Stimulated activated CD4-positive, alpha-beta T cell treated with anti-CD3 and anti-CD28 coated beads, Interleukin-15, amount 100 ng/mL, for 24 hours (primary cell): ENCODE measurements around the gene SLIT1.

Experiments
- DNase-seq: peaks from one replicate; pipeline ENCODE4 v3.0.0-alpha.2; 2020

Gene SLIT1

DNA sequence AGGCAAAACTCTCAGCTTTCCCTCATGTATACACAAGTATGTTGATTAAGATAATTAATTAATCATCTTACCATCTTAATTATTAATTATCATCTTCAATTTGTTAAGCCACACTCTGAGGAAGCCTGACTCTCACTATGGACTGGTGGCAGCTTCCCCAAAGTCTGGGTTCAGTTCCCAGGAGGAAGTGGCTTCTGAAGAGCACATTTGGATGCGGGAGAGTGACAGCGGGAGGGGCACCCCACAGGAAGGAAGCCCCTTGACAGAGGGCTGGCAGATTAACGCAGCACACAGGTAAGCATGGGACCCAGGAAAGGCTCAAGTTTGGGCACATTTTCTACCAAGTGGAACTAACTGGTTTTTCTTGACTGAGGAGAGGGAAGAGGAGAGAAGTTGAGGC, 13.4 kb upstream of the SLIT1 start:
- no peak for DNase-seq

- DNase-seq, result no peak
Observed at GRCh38 chr10:97197030-97197500, 11.3 kb upstream of the SLIT1 start.

- DNase-seq, result peak; percentile 77
Observed at GRCh38 chr10:97196223-97197029, 10.7 kb upstream of the SLIT1 start.

DNA sequence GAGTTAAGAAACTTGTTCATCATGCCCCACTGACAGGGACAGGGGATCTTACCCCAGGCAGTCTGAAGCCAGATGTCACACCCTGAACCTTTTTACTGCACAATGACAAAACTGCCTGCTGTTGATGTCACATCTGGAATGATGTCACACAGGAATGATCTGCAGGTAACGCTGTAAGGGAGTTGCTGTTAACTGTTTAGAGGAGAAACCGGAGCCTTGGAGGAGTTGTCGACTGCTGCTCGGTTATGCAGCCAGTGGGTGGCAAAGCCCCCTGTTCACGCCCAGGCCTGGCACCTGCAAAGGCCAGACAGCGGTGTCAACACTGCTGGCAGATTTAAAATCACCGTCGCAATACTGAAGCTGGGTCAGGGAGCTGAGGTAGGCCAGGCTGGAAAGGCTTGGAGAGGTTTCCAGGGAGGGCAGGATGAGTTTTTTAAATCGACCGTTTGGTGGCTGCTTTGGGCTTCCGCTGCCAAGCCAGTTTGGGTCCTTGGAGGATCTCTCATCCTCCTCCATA, 10.0 kb upstream of the SLIT1 start:
- DNase-seq, result no peak

- DNase-seq, result no peak
Observed at GRCh38 chr10:97192952-97193435, 7.2 kb upstream of the SLIT1 start.

DNA sequence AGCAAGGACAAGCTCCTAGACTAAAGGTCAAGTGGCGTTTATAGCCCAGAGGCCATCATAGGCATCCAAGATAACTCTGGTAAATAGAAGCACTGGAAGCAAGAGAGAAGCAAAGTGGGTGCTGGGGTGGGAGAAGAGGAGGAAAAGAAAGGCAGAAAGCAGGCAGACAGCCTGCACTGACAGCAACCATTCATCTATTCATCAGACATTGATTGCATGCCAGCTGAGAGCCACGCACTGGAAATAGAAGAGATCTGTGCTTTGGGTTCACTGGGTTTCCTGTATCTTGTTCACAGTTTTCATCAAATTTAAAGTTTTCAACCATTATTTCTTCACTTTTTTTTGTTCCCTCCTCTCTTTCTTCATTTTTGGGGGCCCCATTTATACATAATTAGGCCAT, 4.7 kb upstream of the SLIT1 start:
- no peak for DNase-seq

DNA sequence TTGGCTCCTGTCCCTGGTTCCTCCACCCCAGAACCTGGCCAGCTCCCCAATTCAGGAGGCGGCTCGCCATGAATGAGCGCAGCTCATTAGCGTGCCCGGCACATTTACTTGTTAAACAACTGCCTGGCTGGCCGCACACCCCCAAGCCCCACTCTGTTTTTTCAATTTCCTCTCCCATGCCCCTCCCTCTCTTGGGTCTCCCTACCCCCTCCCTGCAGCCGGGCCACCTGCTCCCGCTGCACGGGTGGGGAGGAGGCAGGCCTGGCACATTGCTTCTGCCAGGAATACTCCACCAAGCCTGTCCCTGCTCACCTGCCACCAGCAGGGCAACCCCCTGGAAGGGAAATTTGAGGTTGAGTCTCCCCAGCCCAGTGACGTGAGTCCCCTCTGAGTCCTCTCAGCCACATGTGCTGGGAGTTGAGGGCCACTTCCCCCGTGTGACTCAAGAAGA, 2.5 kb upstream of the SLIT1 start:
- no peak for DNase-seq

GRCh38 chr10:97186911-97187310, 1.2 kb upstream of the SLIT1 start:
- DNase-seq, result no peak

DNA sequence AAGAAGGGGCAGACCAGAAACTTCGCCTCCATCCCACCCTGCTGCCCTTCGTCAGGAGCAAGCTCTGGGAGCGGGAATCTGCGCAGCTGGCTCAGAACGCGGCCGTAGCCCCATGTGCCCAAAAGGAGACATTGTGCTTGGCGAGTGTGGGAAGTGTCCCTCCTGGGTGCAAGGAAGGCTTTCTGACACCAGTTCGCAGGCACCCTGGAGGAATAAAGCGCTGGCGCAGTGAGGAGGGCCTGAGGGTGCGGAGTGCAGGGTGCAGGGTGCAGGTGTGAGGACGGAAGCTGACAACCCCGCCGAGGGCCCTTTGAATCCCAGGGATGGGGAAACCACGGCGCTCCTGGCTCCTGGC, 811 bp downstream of the SLIT1 start:
- DNase-seq, result no peak

DNA sequence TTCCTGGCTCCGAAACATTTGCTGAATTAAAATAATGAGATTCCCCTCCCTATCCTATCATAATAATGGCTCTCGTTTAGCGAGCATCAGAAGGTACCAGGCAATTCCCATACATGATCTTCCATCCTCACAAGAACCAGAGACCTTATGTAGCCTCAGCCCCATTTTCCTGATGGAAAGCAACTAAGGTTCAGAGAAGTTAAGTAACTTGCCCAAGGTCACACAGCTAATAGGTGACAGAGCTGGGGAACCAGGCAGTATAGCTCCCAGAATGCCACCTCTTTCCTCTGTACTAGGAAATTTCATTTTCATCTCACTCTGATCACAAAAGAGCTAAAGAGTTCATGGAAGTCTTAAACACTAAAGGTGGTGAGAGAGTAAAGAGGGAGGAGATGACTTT, 2.4 kb downstream of the SLIT1 start:
- no peak for DNase-seq

- DNase-seq, result no peak
Observed at GRCh38 chr10:97182288-97182990, 3.3 kb downstream of the SLIT1 start.

GRCh38 chr10:97180986-97181385, 4.8 kb downstream of the SLIT1 start:
- no peak for DNase-seq

DNA sequence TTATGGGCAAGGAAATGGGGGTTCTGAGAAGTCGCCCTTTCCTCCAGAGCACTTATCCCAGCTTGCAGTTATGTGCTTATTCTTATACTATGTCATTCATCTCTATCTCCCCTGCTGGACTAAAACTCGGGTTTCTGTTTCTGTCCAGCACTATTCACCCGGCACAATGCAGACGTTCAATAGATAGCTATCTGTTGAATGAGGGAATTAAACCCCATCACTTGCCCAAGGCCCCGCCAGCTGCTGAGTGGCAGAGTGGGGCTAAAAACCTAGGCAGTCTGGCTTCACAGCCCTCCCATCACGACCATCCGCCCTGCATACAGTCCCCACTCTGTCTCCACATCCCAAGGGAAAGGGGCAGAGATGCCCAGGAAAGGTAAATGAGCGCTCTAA, 5.4 kb downstream of the SLIT1 start:
- no peak for DNase-seq

GRCh38 chr10:97179731-97180362, 5.9 kb downstream of the SLIT1 start:
- no peak for DNase-seq

- DNase-seq, result no peak
Observed at GRCh38 chr10:97179311-97179710, 6.4 kb downstream of the SLIT1 start.

GRCh38 chr10:97178074-97178473, 7.7 kb downstream of the SLIT1 start:
- no peak for DNase-seq

DNA sequence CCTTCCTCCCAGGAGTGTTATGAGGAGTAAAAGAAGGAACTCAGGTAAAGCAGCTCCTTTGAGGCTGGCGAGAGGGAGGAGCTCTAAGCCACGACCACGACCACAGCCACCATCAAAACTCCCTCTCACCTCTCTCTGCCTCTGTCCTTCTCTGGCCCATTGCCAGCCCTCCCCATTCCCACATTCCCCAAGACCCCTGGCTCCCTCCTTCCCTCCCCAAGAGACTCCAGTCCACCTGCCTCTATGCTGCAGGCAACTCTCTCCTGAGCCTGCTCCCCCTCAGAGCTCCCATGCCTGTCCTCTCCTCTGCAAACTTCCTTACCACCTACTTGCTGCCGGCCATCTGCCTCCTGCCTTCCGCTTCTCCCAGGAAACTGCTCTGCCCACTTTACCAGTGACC, 9.5 kb downstream of the SLIT1 start:
- no peak for DNase-seq

GRCh38 chr10:97175586-97175985, 10.2 kb downstream of the SLIT1 start:
- DNase-seq, result no peak

GRCh38 chr10:97174941-97175340, 10.8 kb downstream of the SLIT1 start:
- no peak for DNase-seq

GRCh38 chr10:97174276-97174775, 11.4 kb downstream of the SLIT1 start:
- DNase-seq, result no peak

DNA sequence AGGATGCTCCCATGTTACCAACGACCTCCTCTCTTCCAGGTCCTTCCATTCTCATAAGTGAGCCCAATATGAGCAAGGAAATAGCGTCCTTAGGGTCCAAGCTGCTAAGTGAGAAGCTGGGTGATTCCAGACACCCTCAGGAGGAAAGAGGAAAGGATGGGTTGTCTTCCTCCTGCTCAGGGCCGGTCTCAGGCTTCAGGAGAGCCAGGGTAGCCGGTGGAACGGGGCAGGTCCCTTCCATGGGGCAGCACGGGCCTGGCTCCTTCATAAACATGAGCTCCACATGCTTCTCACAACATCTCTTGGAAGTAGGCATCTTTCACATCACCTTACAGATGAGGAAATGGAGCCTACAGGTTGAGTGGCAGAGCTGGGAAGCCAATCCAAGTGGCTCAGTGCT, 12.7 kb downstream of the SLIT1 start:
- DNase-seq, result no peak

DNA sequence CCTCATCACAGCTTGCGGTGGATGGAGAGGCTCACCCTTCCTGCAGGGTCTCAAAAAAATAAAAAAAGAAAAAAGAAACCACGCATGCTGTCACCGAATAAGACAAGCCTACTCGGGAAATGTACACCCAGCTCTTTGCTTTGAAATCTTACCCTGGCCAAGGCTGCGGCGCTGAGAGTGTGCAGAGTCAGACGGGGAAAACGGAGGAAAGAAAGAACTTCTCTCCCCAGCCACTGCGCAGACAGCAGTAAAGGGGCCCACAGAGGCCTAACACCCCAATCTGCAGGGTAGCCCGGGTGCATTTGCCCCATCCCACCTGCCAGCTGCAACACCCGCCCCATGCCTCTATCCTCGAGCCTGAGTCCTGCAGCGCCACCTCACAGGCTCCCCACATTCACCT, 14.8 kb downstream of the SLIT1 start:
- DNase-seq, result no peak
